Esophagus mucosa (tissue), 1 donor: ENCODE measurements around the gene PXDN. TPM values are rescaled to one million over a fixed set of nuclear protein-coding genes. Genes with fewer than 3 reads are reported as not detected.
"Not testable (repeated sequence)": the region's sequence is repeated elsewhere in the genome, so short reads cannot be mapped to it uniquely, and the experiment has no call there.

ENCODE experiments used
- ATAC-seq: fragments of 200-7000 bp; cut with Tn5 transposase; one replicate; pipeline ENCODE4 v1.9.1; 2020
- total RNA-seq: library from RNA; stranded (reverse); gene quantifications from one replicate; pipeline ENCODE4 v1.2.4, GENCODE V29; 2023
- donor health status: DM: yes; HTN: yes; CAD: no.

PXDN gene
- total RNA-seq, 1 donor from 2014 or later = 7.1 TPM

GRCh38 chr2:1722692-1723091, 21.6 kb downstream of the PXDN start:
- ATAC-seq = no peak

GRCh38 chr2:1721706-1722646, 22.3 kb downstream of the PXDN start:
- ATAC-seq = peak; percentile 68

GRCh38 chr2:1718339-1719220, 25.7 kb downstream of the PXDN start:
- no peak for ATAC-seq

- ATAC-seq = peak; percentile 83
Observed at GRCh38 chr2:1717113-1717512, 27.2 kb downstream of the PXDN start.

- ATAC-seq = no peak
Observed at GRCh38 chr2:1716441-1716840, 27.9 kb downstream of the PXDN start.

- ATAC-seq = not testable (repeated sequence)
Observed at GRCh38 chr2:1716014-1716305, 28.4 kb downstream of the PXDN start.

GRCh38 chr2:1715184-1716013, 28.9 kb downstream of the PXDN start:
- no peak for ATAC-seq

- ATAC-seq = no peak
Observed at GRCh38 chr2:1714291-1715064, 29.8 kb downstream of the PXDN start.

GRCh38 chr2:1713839-1714236, 30.5 kb downstream of the PXDN start:
- no peak for ATAC-seq

GRCh38 chr2:1713142-1713838, 31.0 kb downstream of the PXDN start:
- ATAC-seq = no peak

- ATAC-seq = no peak
Observed at GRCh38 chr2:1709946-1710560, 34.3 kb downstream of the PXDN start.

- ATAC-seq = no peak
Observed at GRCh38 chr2:1709335-1709605, 35.0 kb downstream of the PXDN start.

GRCh38 chr2:1708476-1709334, 35.6 kb downstream of the PXDN start:
- ATAC-seq = peak; percentile 85

GRCh38 chr2:1707771-1708418, 36.4 kb downstream of the PXDN start:
- peak; percentile 61 for ATAC-seq

- not testable (repeated sequence) for ATAC-seq
Observed at GRCh38 chr2:1706089-1706841, 38.0 kb downstream of the PXDN start.

GRCh38 chr2:1705557-1706076, 38.7 kb downstream of the PXDN start:
- ATAC-seq = no peak

GRCh38 chr2:1704631-1705556, 39.4 kb downstream of the PXDN start:
- peak; percentile 92 for ATAC-seq
